Measurements from ENCODE around the gene NUBP1.
"Not testable (repeated sequence)": the region's sequence is repeated elsewhere in the genome, so short reads cannot be mapped to it uniquely, and the experiment has no call there.

The NUBP1 gene

GRCh38 chr16:10740000-10740844 lies 3.4 kb upstream of the NUBP1 start:
- in situ Hi-C loops (cut with MboI; ENCODE audit: low sequenced_read_pairs, unreplicated experiment), result loop anchor here (10.0 to 25.0 kb wide), 2 partner anchors 135 to 478 kb away; partner anchors contain the start of gene CIITA
- DNase-seq (ENCODE audit: low spot score), result no peak
- no peak for TF ChIP-seq CTCF (IDR thresholded peaks at IDR 0.05; ENCODE audit: borderline replicate concordance, control extremely low read depth, extremely low read depth, insufficient read depth, missing control alignments)

- in situ Hi-C loops (cut with MboI; ENCODE audit: low sequenced_read_pairs, unreplicated experiment), result loop anchor here (10.0 to 25.0 kb wide), 2 partner anchors 134 to 479 kb away; partner anchors contain the start of gene CIITA
- no peak for DNase-seq (ENCODE audit: low spot score)
- no peak for TF ChIP-seq CTCF (IDR thresholded peaks at IDR 0.05; ENCODE audit: borderline replicate concordance, control extremely low read depth, extremely low read depth, insufficient read depth, missing control alignments)
These were observed 2.8 kb upstream of the NUBP1 start for GRCh38 chr16:10740845-10741208.

GRCh38 chr16:10741249-10741648 lies 2.4 kb upstream of the NUBP1 start:
- in situ Hi-C loops (cut with MboI; ENCODE audit: low sequenced_read_pairs, unreplicated experiment), result loop anchor here (10.0 to 25.0 kb wide), 2 partner anchors 134 to 479 kb away; partner anchors contain the start of gene CIITA
- not testable (repeated sequence) for DNase-seq (ENCODE audit: low spot score)

GRCh38 chr16:10741844-10742243 lies 1.8 kb upstream of the NUBP1 start:
- TF ChIP-seq CTCF (IDR thresholded peaks at IDR 0.05; ENCODE audit: borderline replicate concordance, control extremely low read depth, extremely low read depth, insufficient read depth, missing control alignments), result no peak
- no peak for DNase-seq (ENCODE audit: low spot score)
- in situ Hi-C loops (cut with MboI; ENCODE audit: low sequenced_read_pairs, unreplicated experiment), result loop anchor here (10.0 to 25.0 kb wide), 2 partner anchors 133 to 480 kb away; partner anchors contain the start of gene CIITA

- TF ChIP-seq CTCF (IDR thresholded peaks at IDR 0.05; ENCODE audit: borderline replicate concordance, control extremely low read depth, extremely low read depth, insufficient read depth, missing control alignments), result no peak
- DNase-seq (ENCODE audit: low spot score), result no peak
- in situ Hi-C loops (cut with MboI; ENCODE audit: low sequenced_read_pairs, unreplicated experiment), result loop anchor here (10.0 to 25.0 kb wide), 2 partner anchors 132 to 481 kb away; partner anchors contain the start of gene CIITA
These were observed 424 bp upstream of the NUBP1 start for GRCh38 chr16:10743227-10743609.

- in situ Hi-C loops (cut with MboI; ENCODE audit: low sequenced_read_pairs, unreplicated experiment), result loop anchor here (10.0 to 25.0 kb wide), 2 partner anchors 130 to 482 kb away; partner anchors contain the start of gene CIITA
- no peak for DNase-seq (ENCODE audit: low spot score)
- TF ChIP-seq CTCF (IDR thresholded peaks at IDR 0.05; ENCODE audit: borderline replicate concordance, control extremely low read depth, extremely low read depth, insufficient read depth, missing control alignments), result no peak
These were observed 858 bp downstream of the NUBP1 start for GRCh38 chr16:10744370-10745030.

Data from GM13976 (cell line).